HG02763 (cell line): ENCODE data around the gene PRDM11.

ENCODE experiments used
- ATAC-seq: cut with Tn5 transposase; IDR thresholded peaks from one replicate; pipeline ENCODE4 v1.9.1; 2021; ENCODE audit warnings: mild to moderate bottlenecking, moderate library complexity; ENCODE audit not compliant: unreplicated experiment

The PRDM11 gene

GRCh38 chr11:45209000-45209879 lies 62.8 kb downstream of the PRDM11 start:
- no peak for ATAC-seq

DNA sequence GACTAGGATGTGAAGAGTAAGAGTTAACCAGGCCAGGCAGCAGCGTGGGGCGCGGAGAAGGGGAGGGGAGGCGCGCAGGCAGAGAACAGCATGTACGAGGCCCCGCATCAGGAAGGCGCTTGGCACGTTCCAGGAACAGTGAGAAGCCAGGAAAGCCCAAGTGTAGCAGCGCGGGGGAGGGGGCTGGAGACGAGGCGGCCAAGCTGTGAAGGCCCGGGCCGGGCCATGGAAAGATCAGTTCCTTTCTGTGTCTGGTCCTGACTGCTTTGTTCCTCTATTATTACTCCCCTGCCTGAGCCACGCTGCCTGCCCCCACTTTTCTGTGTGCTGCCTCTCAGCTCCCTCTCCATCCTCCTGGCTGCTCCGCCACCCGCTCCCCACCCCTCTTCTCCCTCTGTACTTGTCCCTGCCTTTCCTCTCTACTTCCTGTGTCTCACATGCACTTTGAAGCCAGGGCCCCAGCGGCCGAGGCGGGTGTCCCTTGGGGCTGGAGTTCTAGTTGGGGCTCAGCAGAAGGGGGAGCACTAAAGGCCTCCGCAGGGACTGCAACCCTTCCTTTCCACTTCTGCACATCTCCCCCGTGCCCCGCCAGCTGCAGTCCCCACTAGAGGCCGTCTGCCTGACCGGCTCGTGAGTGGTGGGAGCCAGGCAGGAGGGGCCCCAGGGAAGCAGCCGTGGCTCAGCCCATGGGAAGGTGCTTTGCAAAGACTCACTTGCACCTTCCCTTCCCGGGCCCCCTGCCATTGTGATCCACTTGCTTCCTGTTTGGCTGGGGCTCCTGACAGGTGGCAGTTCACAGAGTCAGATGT lies 63.7 kb downstream of the PRDM11 start:
- ATAC-seq: no peak

- ATAC-seq: no peak
These were observed 64.4 kb downstream of the PRDM11 start for GRCh38 chr11:45210846-45211245.

GRCh38 chr11:45211732-45212131 lies 65.3 kb downstream of the PRDM11 start:
- ATAC-seq: no peak

DNA sequence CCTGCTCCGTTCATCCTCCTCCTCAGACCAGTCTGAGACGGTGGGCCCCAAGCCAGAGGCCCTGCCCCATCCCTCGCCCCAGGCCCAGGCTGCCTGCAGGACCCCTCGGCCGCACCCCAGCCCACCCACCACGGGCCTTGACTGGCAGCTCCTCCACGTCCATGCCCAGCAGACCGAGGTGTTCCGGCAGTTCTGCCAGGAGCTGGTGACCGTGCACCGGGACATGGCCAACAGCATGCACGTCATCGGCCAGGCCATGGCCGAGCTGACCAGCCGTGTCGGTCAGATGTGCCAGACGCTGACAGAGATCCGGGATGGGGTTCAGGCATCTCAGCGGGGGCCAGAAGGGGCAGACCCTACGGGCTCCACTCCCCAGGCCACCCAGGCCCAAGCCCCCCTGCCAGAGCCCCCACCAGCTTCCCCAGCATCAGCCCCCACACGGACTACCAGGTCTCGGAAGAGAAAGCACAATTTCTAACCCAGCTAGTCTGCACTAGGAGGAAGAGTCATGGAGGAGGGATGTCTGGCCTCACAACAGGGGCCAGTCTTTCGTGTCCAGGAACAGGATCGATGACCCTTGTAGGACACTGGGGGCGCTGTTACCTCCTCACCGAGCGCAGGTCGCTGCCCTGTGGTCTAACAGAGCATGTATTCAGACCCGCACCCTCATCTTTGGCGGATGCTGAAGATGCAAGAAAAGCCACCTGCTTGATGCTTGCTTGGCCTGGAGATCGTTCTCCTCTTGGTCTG lies 66.3 kb downstream of the PRDM11 start:
- no peak for ATAC-seq

GRCh38 chr11:45213316-45213665 lies 66.9 kb downstream of the PRDM11 start:
- no peak for ATAC-seq

GRCh38 chr11:45213717-45214116 lies 67.3 kb downstream of the PRDM11 start:
- no peak for ATAC-seq

GRCh38 chr11:45215098-45215865 lies 68.8 kb downstream of the PRDM11 start:
- ATAC-seq: no peak

- no peak for ATAC-seq
These were observed 69.6 kb downstream of the PRDM11 start for GRCh38 chr11:45216031-45216430.

DNA sequence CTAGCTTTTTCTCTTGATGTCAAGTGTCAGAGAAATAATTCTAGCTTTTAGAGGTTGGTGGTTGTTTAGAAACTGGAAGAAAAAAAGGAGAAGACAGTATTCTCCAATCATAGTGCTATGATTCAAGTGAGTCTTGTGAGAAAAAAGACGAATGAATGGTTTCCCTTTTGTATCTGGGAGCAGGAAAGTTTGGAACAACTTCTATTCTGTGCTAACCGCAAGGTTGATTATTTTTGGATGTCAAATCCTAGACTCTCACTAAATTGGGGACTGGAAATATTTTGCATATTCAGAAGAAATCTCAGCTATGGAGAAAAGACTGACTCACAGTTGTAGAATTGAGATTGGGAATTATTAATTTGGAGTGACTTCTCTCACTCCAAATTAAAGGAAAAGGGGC lies 70.5 kb downstream of the PRDM11 start:
- no peak for ATAC-seq

- ATAC-seq: no peak
These were observed 71.6 kb downstream of the PRDM11 start for GRCh38 chr11:45217991-45218390.

DNA sequence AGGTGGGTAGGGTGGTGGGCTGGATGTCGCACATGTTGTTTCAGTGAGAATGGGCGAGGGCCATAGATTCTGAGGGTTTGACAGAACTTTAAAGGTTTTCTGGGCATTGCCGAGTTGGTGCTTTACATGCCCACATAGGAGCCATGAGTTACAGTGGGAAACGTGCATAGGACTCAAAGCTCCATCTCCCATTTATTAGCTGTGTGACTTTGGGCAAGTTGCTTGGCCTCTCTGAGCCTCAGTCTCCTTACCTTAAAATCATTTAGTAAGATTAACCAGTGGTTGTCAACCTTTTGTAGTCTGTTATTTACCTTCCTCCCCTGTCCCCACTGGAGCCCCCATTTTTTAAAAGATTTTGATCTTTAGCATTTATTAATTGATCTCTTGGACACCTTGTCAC lies 72.3 kb downstream of the PRDM11 start:
- ATAC-seq: no peak

GRCh38 chr11:45219411-45219810 lies 73.0 kb downstream of the PRDM11 start:
- no peak for ATAC-seq

- ATAC-seq: no peak
These were observed 77.1 kb downstream of the PRDM11 start for GRCh38 chr11:45223496-45223895.

DNA sequence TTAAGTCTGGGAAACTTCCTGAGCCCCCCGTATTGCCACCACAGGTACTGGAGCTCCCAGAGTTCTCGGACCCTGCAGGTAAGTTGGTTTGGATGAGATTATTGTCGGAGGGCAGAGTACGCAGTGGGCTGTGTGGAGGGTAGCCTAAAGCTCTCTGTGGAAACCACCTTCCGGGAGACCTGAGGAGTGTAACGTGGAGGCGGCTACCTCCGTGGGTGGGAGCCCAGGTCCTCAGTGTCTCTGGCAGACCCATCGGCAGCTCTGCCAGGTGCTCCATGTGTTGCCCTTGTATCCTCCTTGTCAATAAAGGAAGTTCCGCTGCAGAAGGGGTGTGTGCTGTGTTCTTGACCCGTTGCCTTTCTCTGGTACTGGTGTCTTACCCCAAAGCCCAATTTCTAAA lies 78.3 kb downstream of the PRDM11 start:
- ATAC-seq: no peak

DNA sequence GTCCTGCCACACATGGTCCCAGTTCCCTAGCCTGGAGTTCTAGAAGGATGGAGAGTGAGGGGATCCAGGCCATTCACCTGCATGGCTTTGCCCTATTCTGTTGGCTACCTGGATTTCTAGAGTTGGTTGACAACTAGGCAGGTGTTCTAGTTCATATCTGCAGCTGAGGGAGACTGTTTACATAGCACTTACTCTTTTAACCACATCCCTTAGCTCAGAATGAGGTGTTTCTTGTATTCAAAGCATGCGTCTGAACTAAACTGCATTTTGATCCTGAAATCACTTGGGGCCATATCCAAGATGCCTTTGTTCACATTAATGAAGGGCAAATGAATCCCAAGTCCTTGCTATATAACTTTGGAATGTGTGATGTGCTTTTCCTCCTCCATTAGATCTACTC lies 78.8 kb downstream of the PRDM11 start:
- no peak for ATAC-seq

- ATAC-seq: no peak
These were observed 79.8 kb downstream of the PRDM11 start for GRCh38 chr11:45225961-45226871.

GRCh38 chr11:45226901-45227300 lies 80.5 kb downstream of the PRDM11 start:
- ATAC-seq: no peak

GRCh38 chr11:45227836-45228235 lies 81.4 kb downstream of the PRDM11 start:
- no peak for ATAC-seq
